OCI-LY7 (cell line): ENCODE measurements around the gene SLC25A26.

Experiments
- CTCF ChIP-seq: fragments of 200-600 bp; sonication (generic); conservative IDR thresholded peaks from 2 replicates; pipeline ENCODE4 v1.5.1; 2014; ENCODE audit warnings: mild to moderate bottlenecking, antibody characterized with exemption, low read length, moderate library complexity, mixed read lengths
- EZH2phosphoT487 ChIP-seq: fragments of 200-600 bp; sonication (generic); IDR thresholded peaks from 2 replicates; pipeline ENCODE4 v1.6.1; 2018; ENCODE audit warnings: low read depth, borderline replicate concordance, mild to moderate bottlenecking, mixed run types, antibody characterized with exemption, low read length, moderate library complexity, mixed read lengths

GRCh38 chr3:66413151-66413751, 192.4 kb downstream of the SLC25A26 start:
- TF ChIP-seq EZH2phosphoT487, result no peak
- no peak for TF ChIP-seq CTCF
